IPS-15b (cell line): ENCODE measurements around the gene ARHGAP15.

ENCODE experiments used
- H3K27me3 ChIP-seq: one replicate; pipeline ENCODE4 v1.6.1; 2013; ENCODE audit warnings: low read length; ENCODE audit not compliant: control insufficient read depth, insufficient read depth
- H3K36me3 ChIP-seq: one replicate; pipeline ENCODE4 v1.6.1; 2013; ENCODE audit warnings: low read length; ENCODE audit not compliant: control insufficient read depth, insufficient read depth
- H3K4me1 ChIP-seq: one replicate; pipeline ENCODE4 v1.6.1; 2013; ENCODE audit warnings: mild to moderate bottlenecking, low read length; ENCODE audit not compliant: control insufficient read depth, insufficient read depth
- H3K4me3 ChIP-seq: one replicate; pipeline ENCODE4 v1.5.1; 2013; ENCODE audit warnings: low read depth, low read length
- H3K9ac ChIP-seq: one replicate; pipeline ENCODE4 v1.6.1; 2013; ENCODE audit warnings: low read depth, mild to moderate bottlenecking, low read length
- H3K9me3 ChIP-seq: one replicate; pipeline ENCODE4 v1.6.1; 2013; ENCODE audit warnings: mild to moderate bottlenecking, low read length; ENCODE audit not compliant: control insufficient read depth, insufficient read depth

ARHGAP15 gene

DNA sequence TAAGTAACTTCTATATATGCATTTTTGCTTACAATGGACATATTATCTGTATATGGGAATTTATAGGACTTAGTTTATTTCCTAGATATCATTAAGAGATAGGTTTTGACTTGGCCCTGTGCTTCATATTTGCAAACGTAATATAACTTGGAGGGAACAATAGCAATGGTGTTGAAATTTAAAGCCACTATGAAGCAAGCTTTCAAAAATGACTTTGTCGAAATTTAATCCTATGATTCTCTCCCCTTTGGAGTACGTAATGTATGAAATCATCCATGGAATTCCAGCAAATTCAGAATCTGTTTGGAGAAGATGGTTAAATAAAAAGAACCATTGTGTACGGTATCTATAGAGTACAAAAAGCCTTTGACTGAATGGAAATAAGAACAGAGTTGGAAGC is 486.3 kb downstream of the ARHGAP15 start:
- Histone ChIP-seq H3K4me1 (no peaks in the 10 kb centered on the region), H3K27me3 (no peaks in the 10 kb centered on the region), H3K4me3 (no peak overlapping the region), H3K36me3 (no peaks in the 10 kb centered on the region), H3K9ac (no peak overlapping the region), H3K9me3 (no peaks in the 10 kb centered on the region)

DNA sequence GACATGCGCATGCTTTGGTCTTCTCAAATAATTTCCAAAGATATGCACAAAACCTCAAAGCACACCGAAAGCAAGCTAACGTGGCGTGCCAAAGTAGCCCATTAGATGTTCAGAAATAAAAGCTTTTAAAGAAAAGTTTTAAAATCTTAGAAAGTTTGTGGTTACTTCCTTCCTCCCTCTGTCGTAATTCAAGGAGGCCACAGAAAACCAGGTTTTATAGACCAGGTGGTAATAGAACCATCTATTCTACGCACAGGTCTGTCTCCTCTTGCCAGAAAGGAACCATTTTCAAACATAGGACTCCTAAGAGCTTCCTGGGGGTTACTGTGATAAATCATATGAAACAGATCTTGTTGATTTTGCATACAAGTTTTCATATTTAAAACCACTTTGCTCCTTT is 487.2 kb downstream of the ARHGAP15 start:
- Histone ChIP-seq H3K4me1 (no peaks in the 10 kb centered on the region), H3K4me3 (no peak overlapping the region), H3K9ac (no peak overlapping the region), H3K27me3 (no peaks in the 10 kb centered on the region), H3K36me3 (no peaks in the 10 kb centered on the region), H3K9me3 (no peaks in the 10 kb centered on the region)

DNA sequence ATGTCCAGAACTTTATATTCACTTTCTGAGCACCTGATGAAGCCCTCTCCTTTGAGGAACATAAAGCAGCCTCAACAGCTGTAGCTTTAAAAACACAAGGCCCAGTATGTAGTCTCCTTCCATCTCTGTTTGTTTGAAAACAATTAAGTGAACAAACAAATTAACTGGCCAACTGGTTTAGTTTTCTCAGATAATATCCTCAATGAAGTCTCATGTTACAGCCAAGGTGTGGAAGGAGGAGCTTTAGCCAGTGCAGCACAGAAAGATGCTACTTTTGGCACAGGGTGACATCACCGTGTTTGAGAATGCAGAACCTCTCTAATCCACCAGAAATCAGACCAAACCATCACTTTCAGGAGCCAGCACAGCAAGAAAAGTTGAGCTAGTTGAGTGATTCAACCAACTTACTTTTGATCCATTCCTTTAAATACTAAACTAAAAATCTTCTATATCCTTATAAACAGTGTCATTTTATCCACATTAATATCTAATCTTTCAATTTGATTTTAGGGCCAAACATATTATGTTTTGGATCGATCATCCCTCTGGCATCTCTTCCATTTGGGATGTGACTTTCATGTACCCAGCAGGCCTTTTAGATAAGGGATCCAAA is 488.7 kb downstream of the ARHGAP15 start:
- no peaks in the 10 kb centered on the region for H3K27me3 ChIP-seq
- no peak overlapping the region for H3K4me3 ChIP-seq
- no peaks in the 10 kb centered on the region for H3K36me3 ChIP-seq

GRCh38 chr2:143622106-143622505 is 492.9 kb downstream of the ARHGAP15 start:
- Histone ChIP-seq H3K4me3 (no peak overlapping the region), H3K9ac (no peak overlapping the region), H3K36me3 (no peaks in the 10 kb centered on the region), H3K9me3 (no peaks in the 10 kb centered on the region), H3K27me3 (no peaks in the 10 kb centered on the region), H3K4me1 (no peaks in the 10 kb centered on the region)

More for the DNA sequence above, 488.7 kb downstream of the ARHGAP15 start:
- Histone ChIP-seq H3K4me1 (no peaks in the 10 kb centered on the region), H3K9ac (no peak overlapping the region), H3K9me3 (no peaks in the 10 kb centered on the region)

- Histone ChIP-seq H3K36me3 (no peaks in the 10 kb centered on the region), H3K4me3 (no peak overlapping the region), H3K27me3 (no peaks in the 10 kb centered on the region), H3K9me3 (no peaks in the 10 kb centered on the region), H3K9ac (no peak overlapping the region), H3K4me1 (no peaks in the 10 kb centered on the region)
Measured at GRCh38 chr2:143623231-143623908, 494.2 kb downstream of the ARHGAP15 start.

DNA sequence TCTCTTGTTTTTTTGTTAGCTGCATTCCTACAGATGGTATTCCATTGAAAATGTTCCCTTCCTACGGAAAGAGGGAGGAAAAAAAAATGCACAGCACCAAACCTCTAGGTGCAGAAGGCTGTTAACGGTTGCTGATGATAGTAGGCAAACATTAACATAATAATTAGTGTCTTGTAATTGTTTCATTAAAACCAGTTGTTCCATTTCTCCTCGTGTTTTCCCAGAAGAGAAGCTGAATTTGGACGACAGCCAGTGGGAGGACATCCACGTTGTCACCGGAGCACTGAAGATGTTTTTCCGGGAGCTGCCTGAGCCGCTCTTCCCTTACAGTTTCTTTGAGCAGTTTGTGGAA is 494.7 kb downstream of the ARHGAP15 start:
- Histone ChIP-seq H3K36me3 (no peaks in the 10 kb centered on the region), H3K4me3 (no peak overlapping the region), H3K27me3 (no peaks in the 10 kb centered on the region), H3K9me3 (no peaks in the 10 kb centered on the region), H3K9ac (no peak overlapping the region), H3K4me1 (no peaks in the 10 kb centered on the region)

DNA sequence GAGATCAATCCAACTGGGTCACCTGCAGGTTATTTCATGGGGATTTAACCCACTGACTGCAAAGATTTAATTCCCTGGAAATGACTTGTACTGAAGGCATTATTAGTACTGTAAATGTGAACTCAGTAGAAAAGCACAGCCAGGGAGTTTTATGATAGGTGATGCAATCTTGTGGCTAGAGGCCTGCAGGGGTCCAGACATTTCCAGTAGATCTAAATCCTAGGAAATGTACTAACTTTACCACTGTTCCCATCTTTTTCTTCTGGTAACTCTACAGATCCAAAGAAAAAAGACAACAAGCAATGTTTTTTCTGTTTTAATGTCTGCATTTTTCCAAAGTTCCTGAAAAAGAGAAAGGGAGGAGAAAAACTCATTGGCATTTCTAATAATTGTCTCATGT is 500.1 kb downstream of the ARHGAP15 start:
- Histone ChIP-seq H3K9me3 (no peaks in the 10 kb centered on the region), H3K4me3 (no peak overlapping the region), H3K4me1 (no peaks in the 10 kb centered on the region), H3K9ac (no peak overlapping the region), H3K27me3 (no peaks in the 10 kb centered on the region), H3K36me3 (no peaks in the 10 kb centered on the region)

DNA sequence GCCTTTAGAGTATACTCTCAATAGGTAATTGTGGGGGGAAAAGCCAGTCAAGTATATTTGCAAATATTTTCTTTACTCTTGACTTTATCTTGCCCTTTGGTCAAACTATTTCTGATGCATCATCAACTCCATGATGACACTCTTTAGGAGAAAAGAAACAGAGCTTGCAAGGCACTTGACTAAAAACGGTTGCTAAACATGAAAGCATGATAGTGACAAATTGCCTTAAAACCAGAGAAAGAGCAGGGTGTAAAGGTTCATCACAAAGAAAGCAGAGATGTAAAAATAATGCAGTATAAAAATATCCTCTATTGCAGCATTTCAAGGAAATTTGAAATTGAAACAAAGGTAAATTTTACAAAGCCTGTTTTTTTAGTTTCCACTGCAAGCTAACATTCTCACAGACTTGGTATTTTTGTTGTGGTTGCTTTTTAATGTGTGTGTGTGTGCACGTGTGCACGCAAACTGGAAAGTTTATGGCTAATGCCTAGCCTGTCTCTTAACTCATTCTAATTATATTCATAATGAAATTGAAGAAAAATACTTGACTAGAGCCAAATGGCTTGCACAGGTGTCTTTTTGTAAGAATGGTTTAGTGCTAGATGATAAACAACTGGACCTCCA is 503.6 kb downstream of the ARHGAP15 start:
- Histone ChIP-seq H3K4me3 (no peak overlapping the region), H3K4me1 (no peaks in the 10 kb centered on the region), H3K9ac (no peak overlapping the region), H3K27me3 (no peaks in the 10 kb centered on the region), H3K36me3 (no peaks in the 10 kb centered on the region), H3K9me3 (no peaks in the 10 kb centered on the region)

- Histone ChIP-seq H3K9ac (no peak overlapping the region), H3K9me3 (no peaks in the 10 kb centered on the region), H3K27me3 (no peaks in the 10 kb centered on the region), H3K36me3 (no peaks in the 10 kb centered on the region), H3K4me1 (no peaks in the 10 kb centered on the region), H3K4me3 (no peak overlapping the region)
Measured at GRCh38 chr2:143633419-143633818, 504.2 kb downstream of the ARHGAP15 start.

GRCh38 chr2:143635302-143635701 is 506.1 kb downstream of the ARHGAP15 start:
- Histone ChIP-seq H3K36me3 (no peaks in the 10 kb centered on the region), H3K4me3 (no peak overlapping the region), H3K27me3 (no peaks in the 10 kb centered on the region), H3K4me1 (no peaks in the 10 kb centered on the region), H3K9me3 (no peaks in the 10 kb centered on the region), H3K9ac (no peak overlapping the region)

DNA sequence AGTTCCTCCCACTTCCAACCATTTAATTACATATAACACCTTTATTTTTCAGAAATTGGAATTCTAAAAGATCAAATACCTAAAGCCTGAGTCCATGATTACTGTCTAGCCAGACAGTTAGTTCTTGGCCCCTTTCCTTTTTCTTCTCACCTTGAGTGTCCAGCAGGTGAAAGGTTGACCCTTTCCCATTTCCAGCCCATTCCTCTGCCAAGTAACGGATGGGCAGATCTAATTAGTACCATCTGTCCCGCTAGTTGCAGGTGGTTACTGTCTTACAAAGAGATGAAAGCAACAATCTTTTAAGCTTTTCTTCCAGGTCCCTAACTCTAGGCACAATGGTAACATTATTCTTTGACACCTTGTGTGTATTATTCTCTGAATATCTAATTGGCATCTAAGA is 506.7 kb downstream of the ARHGAP15 start:
- Histone ChIP-seq H3K4me1 (no peaks in the 10 kb centered on the region), H3K4me3 (no peak overlapping the region), H3K9ac (no peak overlapping the region), H3K36me3 (no peaks in the 10 kb centered on the region), H3K27me3 (no peaks in the 10 kb centered on the region), H3K9me3 (no peaks in the 10 kb centered on the region)

DNA sequence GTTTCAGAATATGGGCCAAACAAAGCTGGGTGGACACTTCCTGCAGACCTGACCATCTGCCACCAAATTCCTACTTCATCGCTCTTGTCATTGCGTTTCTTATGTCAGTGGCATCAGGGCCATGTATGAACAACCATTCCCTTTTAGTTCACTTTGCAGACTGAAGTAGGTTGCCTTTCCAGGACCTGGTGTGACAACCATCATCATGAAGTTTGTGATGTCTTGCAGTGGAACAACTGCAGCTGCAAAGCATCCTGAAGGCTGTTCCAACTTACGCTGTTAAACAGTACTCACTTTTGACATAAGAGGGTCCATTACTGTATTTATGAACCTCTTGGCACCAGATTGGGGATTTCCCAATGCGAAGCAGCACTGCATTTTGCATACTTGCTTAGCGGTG is 511.6 kb downstream of the ARHGAP15 start:
- no peaks in the 10 kb centered on the region for H3K9me3 ChIP-seq
- no peaks in the 10 kb centered on the region for H3K36me3 ChIP-seq
- H3K9ac ChIP-seq, result no peak overlapping the region
- no peaks in the 10 kb centered on the region for H3K4me1 ChIP-seq
- no peak overlapping the region for H3K4me3 ChIP-seq
- H3K27me3 ChIP-seq, result peaks cover 4% of the 10 kb centered on the region
